Measurements from ENCODE around the gene POLR2I. TPM values are rescaled to one million over a fixed set of nuclear protein-coding genes. Genes with fewer than 3 reads are reported as not detected.

POLR2I gene
- total and polyA plus RNA-seq, 2 of the 13 experiments (the other 11 are each of a cell fraction or from before 2014, with no cell fraction given), result 40.5 to 104 TPM

- TF ChIP-seq GLI4 (CRISPR knock-in tag; IDR thresholded peaks at IDR 0.05; ENCODE audit: borderline replicate concordance) (no peak), SP5 (CRISPR knock-in tag; IDR thresholded peaks at IDR 0.05; ENCODE audit: borderline replicate concordance, low read depth) (peak; percentile 36; the same call in 1 of the 2 replicates), NFATC3 (CRISPR knock-in tag; IDR thresholded peaks at IDR 0.05) (peak; percentile 59; the same call in 1 of the 2 replicates), U2AF2 (IDR thresholded peaks at IDR 0.05; ENCODE audit: low read depth, low read length) (no peak), SUZ12 (IDR thresholded peaks at IDR 0.05; ENCODE audit: low read depth, low read length) (no peak), ETV5 (CRISPR knock-in tag; IDR thresholded peaks at IDR 0.05; ENCODE audit: borderline replicate concordance) (peak; percentile 85), SAP130 (CRISPR knock-in tag; IDR thresholded peaks at IDR 0.05; ENCODE audit: low read depth) (peak; percentile 98), PATZ1 (CRISPR knock-in tag; IDR thresholded peaks at IDR 0.05) (peak; percentile 97), HOXA5 (CRISPR knock-in tag; IDR thresholded peaks at IDR 0.05) (no peak), ZNF772 (CRISPR knock-in tag; IDR thresholded peaks at IDR 0.05) (peak; percentile 79; the same call in 1 of the 2 replicates), REPIN1 (CRISPR knock-in tag; IDR thresholded peaks at IDR 0.05; ENCODE audit: borderline replicate concordance, low read depth) (peak; percentile 78), HMG20A (CRISPR knock-in tag; IDR thresholded peaks at IDR 0.05; ENCODE audit: borderline replicate concordance) (no peak; the same call in 1 of the 2 replicates), TSC22D2 (CRISPR knock-in tag; IDR thresholded peaks at IDR 0.05; ENCODE audit: borderline replicate concordance) (no peak), ZBTB33 (CRISPR knock-in tag; IDR thresholded peaks at IDR 0.05) (0 out of 2 replicates have a peak, but pooled peaks have one; percentile 12), NFE2 (CRISPR knock-in tag; IDR thresholded peaks at IDR 0.05) (no peak), ZNF136 (CRISPR knock-in tag; IDR thresholded peaks at IDR 0.05; ENCODE audit: low read depth) (no peak), PHF21A (CRISPR knock-in tag; IDR thresholded peaks at IDR 0.05) (peak; percentile 98), ZNF773 (CRISPR knock-in tag; IDR thresholded peaks at IDR 0.05; ENCODE audit: borderline replicate concordance) (no peak), ZNF138 (CRISPR knock-in tag; IDR thresholded peaks at IDR 0.05; ENCODE audit: low read depth) (no peak), ZNF576 (CRISPR knock-in tag; IDR thresholded peaks at IDR 0.05) (no peak), ZNF775 (CRISPR knock-in tag; IDR thresholded peaks at IDR 0.05; ENCODE audit: borderline replicate concordance) (no peak; the same call in 1 of the 2 replicates), SNAPC2 (CRISPR knock-in tag; IDR thresholded peaks at IDR 0.05) (peak; percentile 75; the same call in 1 of the 2 replicates), POGZ (CRISPR knock-in tag; IDR thresholded peaks at IDR 0.05) (peak; percentile 57; the same call in 1 of the 2 replicates), ZNF335 (CRISPR knock-in tag; IDR thresholded peaks at IDR 0.05) (peak; percentile 79; the same call in 1 of the 2 replicates), CSRNP1 (CRISPR knock-in tag; IDR thresholded peaks at IDR 0.05) (peak; percentile 94)
These were observed 5.7 kb upstream of the POLR2I start (continued) for GRCh38 chr19:36120092-36120983.
